MCF 10A (cell line): Measurements from ENCODE around the gene TMEM117. TPM values are rescaled to one million over a fixed set of nuclear protein-coding genes. Genes with fewer than 3 reads are reported as not detected.

Source experiments
- BruUV-seq: library from RNA; stranded (reverse); fragments of 400-500 nt; replicated peaks from 2 replicates; lab custom pipeline; 2021; lab: Mats Ljungman, UMichigan
- CTCF ChIA-PET: fragments of 300-600 bp; sonication (Branson Sonifier 250); formaldehyde crosslinking; extraction: SDS; loops from one replicate; lab custom pipeline; 2021; ENCODE audit warnings: antibody characterized with exemption, inconsistent platforms; lab: Yijun Ruan, JAX
- POLR2A ChIA-PET: fragments of 300-600, 350-650 bp; sonication (Branson Sonifier 250); formaldehyde crosslinking; extraction: SDS; loops from one replicate; lab custom pipeline; 2020; ENCODE audit warnings: antibody characterized with exemption, inconsistent platforms; lab: Yijun Ruan, JAX
- DNase-seq: peaks from one replicate; pipeline ENCODE4 v3.0.0-alpha.2; 2018; ENCODE audit not compliant: unreplicated experiment
- H3K27ac Mint-ChIP-seq: one replicate; pipeline ENCODE4 v1.8.0; 2022; ENCODE audit warnings: mild to moderate bottlenecking, low read depth, mixed read lengths; ENCODE audit not compliant: unreplicated experiment
- H3K27me3 Mint-ChIP-seq: one replicate; pipeline ENCODE4 v1.8.0; 2022; ENCODE audit warnings: mixed read lengths; ENCODE audit not compliant: insufficient read depth, unreplicated experiment
- H3K36me3 Mint-ChIP-seq: one replicate; pipeline ENCODE4 v1.8.0; 2022; ENCODE audit warnings: mild to moderate bottlenecking, moderate library complexity, mixed read lengths; ENCODE audit not compliant: insufficient read depth, unreplicated experiment
- H3K4me1 Mint-ChIP-seq: one replicate; pipeline ENCODE4 v1.8.0; 2022; ENCODE audit warnings: mixed read lengths; ENCODE audit not compliant: insufficient read depth, unreplicated experiment
- H3K4me3 Mint-ChIP-seq: one replicate; pipeline ENCODE4 v1.8.0; 2022; ENCODE audit warnings: mild to moderate bottlenecking, moderate library complexity, mixed read lengths; ENCODE audit not compliant: unreplicated experiment
- H3K9me3 Mint-ChIP-seq: one replicate; pipeline ENCODE4 v1.8.0; 2022; ENCODE audit warnings: mixed read lengths; ENCODE audit not compliant: unreplicated experiment
- CTCF ChIP-seq: fragments of 200-600 bp; IDR thresholded peaks from one replicate; pipeline ENCODE4 v1.8.0; 2022; ENCODE audit warnings: antibody characterized with exemption, mild to moderate bottlenecking; ENCODE audit not compliant: unreplicated experiment
- intact Hi-C: fragments of 100-400 bp; cut with micrococcal nuclease; formaldehyde crosslinking; loops from 2 replicates; pipeline ENCODE4 v1.14.1; 2022
- total RNA-seq: library from RNA; stranded (reverse); gene quantifications from 2 replicates; pipeline ENCODE4 v1.2.3, GENCODE V29; 2022

Gene TMEM117
- total RNA-seq, 1 experiment from 2014 or later, result 3.2 TPM

DNA sequence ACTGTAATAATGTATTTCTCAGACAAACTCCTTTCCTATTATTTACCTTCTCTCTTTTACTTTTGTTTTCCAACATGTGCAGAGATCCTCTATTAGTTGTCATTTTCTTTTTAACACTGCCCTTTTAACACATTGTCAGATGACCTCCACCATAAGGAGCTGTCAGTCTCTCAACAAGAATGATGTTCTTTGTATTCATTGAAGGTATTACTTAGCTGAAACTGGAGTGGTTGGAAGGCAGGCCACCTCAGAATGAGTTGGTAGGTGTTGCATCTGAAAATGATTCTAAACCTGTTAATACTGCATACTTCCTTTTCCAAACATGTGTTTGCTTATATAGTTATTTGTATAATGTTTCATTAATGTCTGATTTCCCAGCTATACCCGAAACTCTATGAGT, 16.9 kb downstream of the TMEM117 start:
- CTCF ChIA-PET, result interaction anchor here (0.8 to 1.8 kb wide), 4 partner anchors 12 to 42 kb away, joined by 3 to 10 read pairs (median 4); no protein-coding TSS in a partner anchor
- H3K27me3 Mint-ChIP-seq, result no peaks in the 10 kb centered on the region
- DNase-seq, result no peak

DNA sequence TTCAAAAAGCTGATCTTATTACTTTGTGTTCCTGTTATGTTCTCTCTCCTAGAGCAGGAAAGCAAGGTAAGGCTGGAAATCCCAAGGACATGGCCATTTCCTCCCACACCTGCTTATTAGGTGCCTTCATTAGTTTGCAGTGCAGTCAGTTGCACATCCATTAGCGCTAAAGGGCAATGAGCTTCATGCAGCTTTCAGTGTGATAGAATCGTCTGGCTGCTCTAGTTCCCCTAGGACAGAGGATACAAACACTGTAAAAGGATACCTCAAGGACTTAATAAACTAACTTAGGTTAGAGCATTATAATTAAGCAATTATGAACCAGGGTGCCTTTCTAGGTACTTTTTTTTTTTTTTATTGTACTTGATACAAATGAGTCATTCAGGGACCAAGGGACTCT, 21.1 kb downstream of the TMEM117 start:
- Mint-ChIP-seq H3K9me3 (no peaks in the 10 kb centered on the region), H3K27ac (no peak overlapping the region), H3K27me3 (no peaks in the 10 kb centered on the region), H3K4me3 (no peak overlapping the region), H3K4me1 (peaks cover 9% of the 10 kb centered on the region), H3K36me3 (no peaks in the 10 kb centered on the region)
- no peak for TF ChIP-seq CTCF
- ChIA-PET CTCF (no interaction called here), POLR2A (no interaction called here)
- no TSS peak for BruUV-seq
- no peak for DNase-seq
- intact Hi-C loops, result no loop called here

More for the DNA sequence above, 16.9 kb downstream of the TMEM117 start:
- Mint-ChIP-seq H3K27ac (no peak overlapping the region), H3K36me3 (no peaks in the 10 kb centered on the region), H3K4me1 (peaks cover 11% of the 10 kb centered on the region), H3K9me3 (peaks cover 7% of the 10 kb centered on the region), H3K4me3 (no peak overlapping the region)
- no peak for TF ChIP-seq CTCF
- POLR2A ChIA-PET, result interaction anchor here (0.6 to 1.9 kb wide), 2 partner anchors 47 to 1877 kb away, joined by 3 to 6 read pairs; partner anchors contain the start of gene TWF1
- no TSS peak for BruUV-seq
- intact Hi-C loops, result no loop called here

- Mint-ChIP-seq H3K4me3 (no peak overlapping the region), H3K4me1 (peaks cover 11% of the 10 kb centered on the region), H3K27ac (no peak overlapping the region), H3K9me3 (no peaks in the 10 kb centered on the region), H3K36me3 (no peaks in the 10 kb centered on the region), H3K27me3 (no peaks in the 10 kb centered on the region)
- TF ChIP-seq CTCF, result no peak
- DNase-seq, result no peak
- ChIA-PET POLR2A (no interaction called here), CTCF (interaction anchor here (0.7 to 1.1 kb wide), 2 partner anchors 22 to 25 kb away, joined by 3 to 4 read pairs; partner anchors contain the start of gene TMEM117)
- intact Hi-C loops, result no loop called here
- BruUV-seq, result no TSS peak
Measured at GRCh38 chr12:43858096-43858495, 22.2 kb downstream of the TMEM117 start.

- POLR2A ChIA-PET, result interaction anchor here (1.3 kb wide), 1 partner anchor 12 kb away, joined by 3 read pairs; no protein-coding TSS in a partner anchor
- Mint-ChIP-seq H3K36me3 (no peaks in the 10 kb centered on the region), H3K27ac (no peak overlapping the region), H3K4me3 (no peak overlapping the region), H3K9me3 (no peaks in the 10 kb centered on the region), H3K27me3 (no peaks in the 10 kb centered on the region), H3K4me1 (peaks cover 11% of the 10 kb centered on the region)
- DNase-seq, result no peak
- TF ChIP-seq CTCF, result no peak
- intact Hi-C loops, result no loop called here
- no TSS peak for BruUV-seq
- CTCF ChIA-PET, result interaction anchor here (0.6 to 4.1 kb wide), 4 partner anchors 23 to 424 kb away, joined by 3 to 16 read pairs (median 5); partner anchors contain the start of gene TMEM117
Measured at GRCh38 chr12:43858991-43859390, 23.1 kb downstream of the TMEM117 start.
